ENCODE results near the gene MYL3.

Gene MYL3

DNA sequence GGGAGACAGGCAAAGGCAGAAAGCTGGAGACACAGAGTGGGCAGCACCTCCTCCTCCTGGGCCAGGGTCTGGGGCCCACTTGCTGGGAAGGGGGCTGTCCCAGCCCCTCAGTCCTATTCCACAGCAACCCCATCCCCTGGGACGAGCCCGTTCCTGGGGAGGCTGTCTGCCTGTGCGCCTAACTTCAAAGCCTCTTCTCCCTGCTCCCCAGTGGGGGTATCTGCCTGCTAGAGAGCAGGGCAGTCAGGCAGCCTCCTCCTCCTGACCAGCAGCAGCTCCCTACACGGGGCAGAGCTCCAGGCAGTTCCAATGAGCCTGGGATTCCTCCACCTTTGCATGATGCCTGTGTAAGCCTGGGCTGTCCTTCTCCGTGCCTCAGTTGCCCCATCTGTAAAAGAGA lies 21.2 kb upstream of the MYL3 start:
- FAIRE-seq, result no peak
- DNase-seq (ENCODE audit: insufficient read length, low spot score), result no peak

- FAIRE-seq, result no peak
- DNase-seq (ENCODE audit: insufficient read length, low spot score), result no peak
These were observed 20.6 kb upstream of the MYL3 start for GRCh38 chr3:46883830-46884185.

DNA sequence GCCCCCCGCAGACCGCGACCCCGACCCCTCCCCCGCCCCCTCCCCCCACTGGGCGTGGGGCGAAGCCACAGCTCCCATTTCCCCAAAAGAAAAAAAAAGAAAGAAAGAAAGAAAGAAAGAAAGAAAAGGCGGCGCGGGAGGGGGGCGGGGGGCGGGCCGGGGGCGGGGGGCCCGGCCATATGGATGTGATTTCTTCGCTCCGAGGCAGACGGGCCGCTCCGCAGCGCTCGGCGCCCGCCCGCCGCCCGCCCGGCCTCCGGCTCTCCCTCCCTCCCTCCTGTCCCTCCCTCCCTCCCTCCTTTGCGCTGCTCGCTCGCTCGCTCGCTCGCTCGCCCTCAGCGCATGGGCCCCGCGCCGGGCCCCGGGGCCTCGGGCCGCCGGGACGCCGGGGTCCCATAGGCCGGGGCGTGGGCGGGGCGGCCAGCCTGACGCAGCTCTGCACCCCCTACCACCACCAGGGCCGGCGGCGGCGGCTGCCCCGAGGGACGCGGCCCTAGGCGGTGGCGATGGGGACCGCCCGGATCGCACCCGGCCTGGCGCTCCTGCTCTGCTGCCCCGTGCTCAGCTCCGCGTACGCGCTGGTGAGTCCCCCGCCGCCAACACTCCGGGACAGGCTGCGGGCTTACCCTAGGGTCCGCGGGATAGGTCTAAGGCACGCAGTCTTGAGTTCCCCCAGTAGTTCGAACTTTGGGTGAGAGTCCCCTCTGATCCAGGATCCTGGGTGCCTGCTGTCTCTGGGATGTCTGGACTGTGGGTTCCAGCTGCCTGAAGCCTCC lies 20.0 kb upstream of the MYL3 start:
- FAIRE-seq, result peak; percentile 23
- DNase-seq (ENCODE audit: insufficient read length, low spot score), result no peak

DNA sequence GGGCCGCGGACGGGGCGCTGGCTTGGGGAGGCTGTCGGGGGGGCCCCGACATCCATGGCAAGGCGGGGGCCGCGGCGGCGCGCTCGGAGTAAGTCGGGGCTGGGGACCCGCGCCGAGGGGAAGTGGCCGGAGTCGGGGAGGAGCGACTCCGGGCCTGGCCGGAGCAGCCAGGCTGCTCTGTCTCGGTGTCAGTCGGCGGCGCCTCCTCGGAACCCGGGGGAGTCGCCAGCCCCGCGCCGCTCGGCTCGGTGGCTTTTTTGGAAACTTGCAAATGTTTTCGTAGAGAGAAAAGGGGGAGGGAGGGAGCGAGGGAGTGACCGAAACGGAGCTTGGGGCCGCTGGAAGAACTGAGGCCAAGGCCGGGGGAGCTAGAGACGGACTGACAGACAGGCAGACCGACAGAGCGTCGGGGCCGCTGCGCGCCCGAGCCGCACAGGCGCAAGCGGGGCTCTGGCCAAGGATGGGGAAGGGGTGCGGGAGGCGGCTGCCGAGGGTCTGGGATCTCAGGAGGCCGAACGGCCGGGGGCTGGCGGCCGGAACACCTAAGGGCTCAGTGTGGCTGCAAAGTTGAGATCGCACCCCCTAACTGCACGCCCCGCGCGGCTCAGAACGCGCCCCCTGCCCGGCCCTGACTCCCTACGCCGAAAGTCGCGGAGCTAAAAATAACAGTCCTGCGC lies 19.3 kb upstream of the MYL3 start:
- FAIRE-seq, result no peak

GRCh38 chr3:46881596-46882376 lies 18.5 kb upstream of the MYL3 start:
- FAIRE-seq (no peak), DNase-seq (ENCODE audit: insufficient read length, low spot score) (no peak)

More for the DNA sequence above, 19.3 kb upstream of the MYL3 start:
- no peak for DNase-seq (ENCODE audit: insufficient read length, low spot score)

- DNase-seq (ENCODE audit: insufficient read length, low spot score), result no peak
- no peak for FAIRE-seq
These were observed 17.8 kb upstream of the MYL3 start for GRCh38 chr3:46880884-46881595.

- DNase-seq (ENCODE audit: insufficient read length, low spot score), result peak; percentile 79
- FAIRE-seq, result peak; percentile 38
These were observed 15.7 kb upstream of the MYL3 start for GRCh38 chr3:46878781-46879436.

GRCh38 chr3:46877406-46878125 lies 14.3 kb upstream of the MYL3 start, which contains the start of gene PTH1R:
TSS of gene PTH1R (plus strand) at chr3:46877721. CDS start at chr3:46883560, 5,839 bp downstream.
- DNase-seq (ENCODE audit: insufficient read length, low spot score), result no peak
- no peak for FAIRE-seq

GRCh38 chr3:46876313-46877300 lies 13.4 kb upstream of the MYL3 start:
- DNase-seq (ENCODE audit: insufficient read length, low spot score), result no peak
- no peak for FAIRE-seq

GRCh38 chr3:46875560-46875959 lies 12.3 kb upstream of the MYL3 start:
- DNase-seq (ENCODE audit: insufficient read length, low spot score) (no peak), FAIRE-seq (no peak)

DNA sequence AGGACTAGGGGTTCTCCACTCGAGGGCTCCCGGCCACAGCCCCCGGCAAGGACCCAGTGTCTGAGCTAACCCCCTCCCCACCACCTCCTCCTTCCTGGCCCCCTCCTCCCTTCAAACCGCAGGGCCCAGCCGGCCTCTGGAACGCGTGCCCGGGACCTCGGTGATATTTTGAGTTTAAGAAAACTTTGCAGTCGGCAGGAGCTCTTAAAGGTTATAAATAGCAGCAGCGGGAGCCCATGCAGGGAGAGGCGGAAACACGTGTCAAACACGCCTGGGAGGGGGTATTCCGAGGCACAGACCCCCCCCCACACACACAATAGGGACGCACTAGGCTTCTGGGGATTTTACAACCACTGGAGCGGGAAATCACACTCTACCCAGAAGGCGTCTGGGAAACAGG lies 11.2 kb upstream of the MYL3 start:
- FAIRE-seq, result no peak
- no peak for DNase-seq (ENCODE audit: insufficient read length, low spot score)

DNA sequence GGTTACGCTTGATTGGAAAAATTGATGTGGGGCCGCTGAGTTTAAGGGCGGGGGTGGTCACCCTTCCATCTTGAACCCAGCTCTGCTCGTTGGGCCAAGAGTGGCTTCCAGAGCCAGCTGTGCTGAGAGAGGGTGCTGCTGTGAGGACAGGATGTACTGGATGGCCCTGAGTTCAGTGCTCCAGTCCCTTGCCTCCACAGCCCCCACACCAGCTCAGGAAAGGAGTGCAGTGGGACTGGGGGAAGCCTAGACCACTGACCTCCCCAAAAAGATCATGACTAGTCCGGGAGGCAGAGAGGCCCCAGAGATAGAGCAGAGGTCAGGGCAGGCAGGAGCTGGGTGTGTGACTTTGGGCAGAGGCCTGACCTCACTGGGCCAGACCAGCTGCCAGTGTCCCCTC lies 10.3 kb upstream of the MYL3 start:
- FAIRE-seq (no peak), DNase-seq (ENCODE audit: insufficient read length, low spot score) (no peak)

DNA sequence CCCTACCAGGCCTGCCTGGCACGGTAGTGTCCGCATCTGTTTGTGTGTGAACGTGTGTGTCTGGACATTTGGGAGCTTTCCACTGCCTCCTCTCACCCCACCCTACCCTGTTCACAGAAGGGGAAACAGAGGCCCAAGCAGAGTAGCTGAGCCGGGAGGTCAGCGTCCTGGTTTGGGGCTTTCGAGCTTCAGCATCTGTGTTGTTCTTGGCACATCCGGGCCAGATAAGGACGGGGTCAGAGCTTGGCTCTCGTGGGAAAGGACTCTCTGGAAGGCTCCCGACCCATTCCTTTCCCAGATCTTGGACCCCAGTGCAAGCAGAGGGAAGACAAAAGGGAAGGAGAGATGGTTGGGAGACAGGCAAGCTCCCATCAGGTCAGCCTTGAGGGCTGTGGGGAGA lies 8.0 kb upstream of the MYL3 start:
- FAIRE-seq (no peak), DNase-seq (ENCODE audit: insufficient read length, low spot score) (no peak)

- no peak for FAIRE-seq
- no peak for DNase-seq (ENCODE audit: insufficient read length, low spot score)
These were observed 7.4 kb upstream of the MYL3 start for GRCh38 chr3:46870651-46871050.

DNA sequence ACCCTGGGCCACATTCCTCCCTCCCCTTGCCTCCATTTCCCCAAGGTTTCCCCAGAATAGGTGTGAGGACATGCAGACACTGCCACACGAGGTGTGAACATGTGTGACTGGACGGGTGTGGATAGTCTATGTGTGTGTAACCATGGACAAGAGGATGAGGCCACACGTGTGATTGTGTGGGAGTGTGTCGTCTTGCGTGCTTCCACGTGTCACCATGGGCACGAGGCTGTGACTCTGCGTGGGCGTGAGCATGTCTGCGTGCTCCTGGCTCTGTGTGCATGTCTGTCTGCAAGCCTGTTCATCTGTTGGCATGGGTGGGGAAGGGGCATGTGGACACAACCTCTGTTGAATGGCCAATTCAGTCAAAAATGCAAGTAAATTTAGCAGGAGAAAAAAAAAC lies 6.2 kb upstream of the MYL3 start:
- peak; percentile 44 for FAIRE-seq
- DNase-seq (ENCODE audit: insufficient read length, low spot score), result no peak

- DNase-seq (ENCODE audit: insufficient read length, low spot score) (no peak), FAIRE-seq (no peak)
These were observed 5.7 kb upstream of the MYL3 start for GRCh38 chr3:46868948-46869347.

- no peak for FAIRE-seq
- DNase-seq (ENCODE audit: insufficient read length, low spot score), result no peak
These were observed 5.0 kb upstream of the MYL3 start for GRCh38 chr3:46868287-46868686.

- FAIRE-seq, result no peak
- no peak for DNase-seq (ENCODE audit: insufficient read length, low spot score)
These were observed 4.3 kb upstream of the MYL3 start for GRCh38 chr3:46867550-46867898.

Measured in HTR-8/SVneo (cell line).